Measurements from ENCODE around the gene MPZL2. TPM values are rescaled to one million over a fixed set of nuclear protein-coding genes. Genes with fewer than 3 reads are reported as not detected.
"Not testable (repeated sequence)": the region's sequence is repeated elsewhere in the genome, so short reads cannot be mapped to it uniquely, and the experiment has no call there.

MPZL2 gene
- polyA plus RNA-seq = 10 to 100 TPM in 2 of 3 donors, 1 to 10 TPM in 1; 6.9 to 23.1 (median 12.3) TPM

- WGBS, 3 donors = 5 to 8% (median 6%) methylated on average over 19 of the region's 19 CpGs
- no peak within 1 kb of the TSS for H3K27ac ChIP-seq (ENCODE audit: low read depth, low read length)
Observed at GRCh38 chr11:118263695-118264568, at the start of gene MPZL2. TSS of gene MPZL2 (minus strand) at chr11:118264297. CDS start at chr11:118264153, 144 bp downstream.

- 50 to 66% (median 59%) methylated on average over 4 of the region's 4 CpGs for WGBS, 3 donors
- no peak overlapping the region for H3K27ac ChIP-seq (ENCODE audit: low read depth, low read length)
Observed at GRCh38 chr11:118313242-118313641, 49.1 kb upstream of the MPZL2 start.

- 87 to 93% (median 92%) methylated on average over 2 of the region's 2 CpGs for whole genome bisulfite sequencing, 3 donors
- H3K27ac ChIP-seq (ENCODE audit: low read depth, low read length) = no peak overlapping the region
Observed at GRCh38 chr11:118312328-118312727, 48.2 kb upstream of the MPZL2 start.

GRCh38 chr11:118311518-118311917 is 47.4 kb upstream of the MPZL2 start:
- 66 to 71% (median 70%) methylated on average over 4 of the region's 4 CpGs for WGBS, 3 donors
- H3K27ac ChIP-seq (ENCODE audit: low read depth, low read length) = no peak overlapping the region

- H3K27ac ChIP-seq (ENCODE audit: low read depth, low read length) = no peak overlapping the region
- 62 to 77% (median 74%) methylated on average over 3 of the region's 3 CpGs for WGBS, 3 donors
Observed at GRCh38 chr11:118310781-118311485, 46.8 kb upstream of the MPZL2 start.

- H3K27ac ChIP-seq (ENCODE audit: low read depth, low read length) = no peak overlapping the region
- 91% methylated on average over 3 of the region's 3 CpGs for WGBS, 3 donors
Observed at GRCh38 chr11:118310271-118310670, 46.2 kb upstream of the MPZL2 start.

- WGBS, 3 donors = 82 to 89% (median 89%) methylated on average over 5 of the region's 5 CpGs
- H3K27ac ChIP-seq (ENCODE audit: low read depth, low read length) = not testable (repeated sequence)
Observed at GRCh38 chr11:118308995-118309528, 45.0 kb upstream of the MPZL2 start.

GRCh38 chr11:118306556-118306955 is 42.5 kb upstream of the MPZL2 start:
- no peak overlapping the region for H3K27ac ChIP-seq (ENCODE audit: low read depth, low read length)
- whole genome bisulfite sequencing, 3 donors = 81 to 87% (median 81%) methylated on average over 2 of the region's 2 CpGs

GRCh38 chr11:118305726-118306125 is 41.6 kb upstream of the MPZL2 start:
- no peak overlapping the region for H3K27ac ChIP-seq (ENCODE audit: low read depth, low read length)
- WGBS, 3 donors = 59 to 78% (median 62%) methylated on average over 8 of the region's 8 CpGs

GRCh38 chr11:118304568-118305248 is 40.6 kb upstream of the MPZL2 start, which contains the start of gene CD3E:
TSS of gene CD3E (plus strand) at chr11:118304730. CDS start at chr11:118304953, 223 bp downstream.
- 75 to 76% (median 75%) methylated on average over 8 of the region's 8 CpGs for WGBS, 3 donors
- no peak within 1 kb of the TSS for H3K27ac ChIP-seq (ENCODE audit: low read depth, low read length)

- WGBS, 3 donors = 44 to 70% (median 52%) methylated on average over 1 of the region's 1 CpG
- H3K27ac ChIP-seq (ENCODE audit: low read depth, low read length) = no peak overlapping the region
Observed at GRCh38 chr11:118304227-118304567, 40.1 kb upstream of the MPZL2 start.

GRCh38 chr11:118301600-118302195 is 37.6 kb upstream of the MPZL2 start:
- WGBS, 3 donors = 69 to 75% (median 71%) methylated on average over 8 of the region's 8 CpGs
- H3K27ac ChIP-seq (ENCODE audit: low read depth, low read length) = no peak overlapping the region

GRCh38 chr11:118295815-118296454 is 31.8 kb upstream of the MPZL2 start:
- 42 to 57% (median 52%) methylated on average over 3 of the region's 3 CpGs for WGBS, 3 donors

GRCh38 chr11:118295199-118295598 is 31.1 kb upstream of the MPZL2 start:
- WGBS, 3 donors = 55 to 77% (median 72%) methylated on average over 5 of the region's 5 CpGs
- no peak overlapping the region for H3K27ac ChIP-seq (ENCODE audit: low read depth, low read length)

More at GRCh38 chr11:118295815-118296454, 31.8 kb upstream of the MPZL2 start:
- no peak overlapping the region for H3K27ac ChIP-seq (ENCODE audit: low read depth, low read length)

- H3K27ac ChIP-seq (ENCODE audit: low read depth, low read length) = no peak overlapping the region
- WGBS, 3 donors = 88 to 94% (median 92%) methylated on average over 2 of the region's 2 CpGs
Observed at GRCh38 chr11:118294053-118294452, 30.0 kb upstream of the MPZL2 start.

- WGBS, 3 donors = 58 to 72% (median 58%) methylated on average over 9 of the region's 9 CpGs
- no peak overlapping the region for H3K27ac ChIP-seq (ENCODE audit: low read depth, low read length)
Observed at GRCh38 chr11:118291477-118292135, 27.5 kb upstream of the MPZL2 start.

GRCh38 chr11:118290923-118291322 is 26.8 kb upstream of the MPZL2 start:
- no peak overlapping the region for H3K27ac ChIP-seq (ENCODE audit: low read depth, low read length)
- 11 to 14% (median 12%) methylated on average over 9 of the region's 9 CpGs for WGBS, 3 donors

Data from adipose tissue (tissue), 3 donors.